Tibial artery (tissue), 4 donors: ENCODE results near the gene IGSF9.

Source experiments
- DNase-seq, 2 donors: peaks; one replicate each; pipeline ENCODE4 v3.0.0-alpha.2; 2019
- H3K27ac ChIP-seq, 2 donors: fragments of 200-600 bp; sonication (generic) in 1 of 2; 1 replicate in 1 of 2; 2 replicates in 1 of 2; pipeline ENCODE4 v1.5.1; 2018 to 2019; ENCODE audit warnings: mild to moderate bottlenecking in 1 of 2
- H3K27me3 ChIP-seq, 2 donors: fragments of 200-600 bp; sonication (generic) in 1 of 2; one replicate each; pipeline versions ENCODE4 v1.5.1 to v1.6.0; 2016 to 2019
- H3K36me3 ChIP-seq, 3 donors: fragments of 200-600 bp; sonication (generic) in 2 of 3; one replicate each; pipeline ENCODE4 v1.5.1; 2016 to 2019; ENCODE audit warnings: mild to moderate bottlenecking in 2 of 3
- H3K4me1 ChIP-seq, 4 donors: fragments of 200-600 bp; sonication (generic) in 2 of 4; 1 replicate in 3 of 4; 2 replicates in 1 of 4; pipeline ENCODE4 v1.5.1; 2016 to 2019
- H3K4me3 ChIP-seq, 2 donors: fragments of 200-600 bp; sonication (generic) in 1 of 2; 1 replicate in 1 of 2; 2 replicates in 1 of 2; pipeline ENCODE4 v1.5.1; 2018 to 2019; ENCODE audit warnings: mild to moderate bottlenecking in 2 of 2
- H3K9me3 ChIP-seq, 3 donors: fragments of 200-600 bp; sonication (generic) in 1 of 3; one replicate each; pipeline ENCODE4 v1.5.1; 2016 to 2019
- CTCF ChIP-seq, 2 experiments: fragments of 200-600 bp in 1 of 2; fragments of 450-650 bp in 1 of 2; IDR thresholded peaks; one replicate each; pipeline ENCODE4 v1.5.1; 2017 to 2019; ENCODE audit warnings: antibody characterized with exemption in 2 of 2, mild to moderate bottlenecking in 1 of 2, moderate library complexity in 1 of 2
- intact Hi-C: fragments of 100-400 bp; cut with DNase I; formaldehyde crosslinking; loops from one replicate; pipeline ENCODE4 v1.15.0; 2023; ENCODE audit warnings: low total_unique reads

The IGSF9 gene

GRCh38 chr1:159917533-159918351 is 27.7 kb downstream of the IGSF9 start:
- DNase-seq: no peak
- H3K27ac ChIP-seq: peak overlapping the region; percentile 17 to 64
- intact Hi-C loops: no loop called here
- H3K9me3 ChIP-seq: no peaks in the 10 kb centered on the region
- H3K4me1 ChIP-seq: peaks cover 0 to 53% (median 38%) of the 10 kb centered on the region in 4 donors
- no peaks in the 10 kb centered on the region for H3K27me3 ChIP-seq
- TF ChIP-seq CTCF (IDR thresholded peaks at IDR 0.05): no peak
- peaks cover 23 to 35% (median 33%) of the 10 kb centered on the region in 3 donors for H3K36me3 ChIP-seq
- H3K4me3 ChIP-seq: no peak overlapping the region

GRCh38 chr1:159916242-159917051 is 29.0 kb downstream of the IGSF9 start:
- TF ChIP-seq CTCF (IDR thresholded peaks at IDR 0.05): no peak
- H3K9me3 ChIP-seq: no peaks in the 10 kb centered on the region
- H3K27me3 ChIP-seq: no peaks in the 10 kb centered on the region
- peaks cover 23 to 35% (median 33%) of the 10 kb centered on the region in 3 donors for H3K36me3 ChIP-seq
- intact Hi-C loops: no loop called here
- peaks cover 0 to 40% (median 25%) of the 10 kb centered on the region in 4 donors for H3K4me1 ChIP-seq
- DNase-seq: no peak
- no peak overlapping the region for H3K4me3 ChIP-seq
- peak overlapping the region; percentile 49 to 64 for H3K27ac ChIP-seq

- Histone ChIP-seq H3K4me3 (no peak overlapping the region), H3K9me3 (no peaks in the 10 kb centered on the region), H3K4me1 (peaks cover 0 to 39% (median 24%) of the 10 kb centered on the region in 4 donors), H3K27ac (peak overlapping the region; percentile 49 to 64), H3K27me3 (no peaks in the 10 kb centered on the region), H3K36me3 (peaks cover 23 to 35% (median 32%) of the 10 kb centered on the region in 3 donors)
- no peak for DNase-seq
- intact Hi-C loops: no loop called here
- TF ChIP-seq CTCF (IDR thresholded peaks at IDR 0.05): no peak
Observed at GRCh38 chr1:159915571-159916241, 29.7 kb downstream of the IGSF9 start.

- TF ChIP-seq CTCF (IDR thresholded peaks at IDR 0.05): no peak
- Histone ChIP-seq H3K36me3 (peaks cover 14 to 22% (median 19%) of the 10 kb centered on the region in 3 donors), H3K27ac (no peak overlapping the region), H3K27me3 (no peaks in the 10 kb centered on the region), H3K9me3 (no peaks in the 10 kb centered on the region), H3K4me3 (no peak overlapping the region), H3K4me1 (peaks cover 0 to 46% (median 31%) of the 10 kb centered on the region in 4 donors)
- DNase-seq: no peak
- intact Hi-C loops: no loop called here
Observed at GRCh38 chr1:159914252-159915018, 31.0 kb downstream of the IGSF9 start.
